Stimulated activated CD4-positive, alpha-beta T cell treated with anti-CD3 and anti-CD28 coated beads, Interleukin-15, amount 100 ng/mL, for 24 hours (primary cell): ENCODE results near the gene DYNLL1.
"Not testable (repeated sequence)": the region's sequence is repeated elsewhere in the genome, so short reads cannot be mapped to it uniquely, and the experiment has no call there.

Source experiments
- DNase-seq: peaks from one replicate; pipeline ENCODE4 v3.0.0-alpha.2; 2020

The DYNLL1 gene

DNA sequence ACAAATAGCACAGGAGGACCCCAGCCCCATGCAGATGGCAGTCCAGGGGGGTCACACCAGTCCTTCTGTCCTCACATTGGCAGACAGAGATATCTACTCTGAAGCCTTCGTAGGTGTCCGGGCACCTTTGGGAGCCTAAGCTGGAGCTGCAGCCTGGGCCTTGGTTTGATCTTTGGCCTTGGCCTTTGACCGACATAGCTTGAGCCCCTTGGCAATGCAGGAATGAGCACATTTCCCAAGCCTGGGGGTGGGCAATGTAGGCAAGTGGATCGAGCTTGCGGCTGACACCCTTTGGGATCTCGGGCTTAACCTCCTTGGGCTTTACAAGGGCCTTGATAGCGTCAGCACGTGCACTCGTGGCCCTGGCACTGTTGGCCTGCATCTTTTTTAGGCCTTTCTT, 26.7 kb downstream of the DYNLL1 start:
- DNase-seq, result no peak

DNA sequence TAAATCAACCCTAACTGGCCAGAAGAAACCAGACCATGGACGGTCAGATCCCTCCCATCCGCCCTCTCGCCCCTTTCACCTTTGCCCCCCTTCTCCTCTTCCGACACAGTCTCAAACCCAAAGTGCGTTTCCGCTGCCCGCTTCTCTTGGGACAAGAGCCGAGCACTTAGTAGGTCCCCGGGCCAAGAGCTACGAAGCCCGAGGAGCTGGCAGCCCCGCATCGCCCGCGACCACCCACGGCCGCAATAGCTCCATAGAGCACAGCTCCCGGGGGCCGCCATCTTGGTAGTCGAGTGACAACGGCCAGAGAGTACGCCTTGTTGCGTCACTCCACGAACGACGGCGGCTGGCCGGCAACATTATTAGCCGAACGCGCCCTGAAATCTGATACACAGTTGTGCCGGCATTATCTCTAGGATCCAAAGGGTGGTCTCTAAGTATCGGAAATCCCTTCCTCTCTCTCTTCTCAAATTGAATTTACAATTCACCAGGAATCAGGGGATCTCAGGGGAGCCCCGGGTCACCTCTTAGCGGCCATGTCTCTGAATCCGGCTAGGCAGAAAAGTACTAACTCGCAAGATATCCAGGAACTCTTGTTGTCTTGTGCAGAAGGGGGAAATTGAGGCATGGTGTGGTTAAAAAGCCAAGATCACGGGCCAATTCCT, 33.1 kb downstream of the DYNLL1 start, which contains the start of gene COQ5:
COQ5 (minus strand) TSS at position 298 of the 665 bp plus-strand sequence; CDS start at position 281, 17 bp downstream.
- DNase-seq, result peak; percentile 91

DNA sequence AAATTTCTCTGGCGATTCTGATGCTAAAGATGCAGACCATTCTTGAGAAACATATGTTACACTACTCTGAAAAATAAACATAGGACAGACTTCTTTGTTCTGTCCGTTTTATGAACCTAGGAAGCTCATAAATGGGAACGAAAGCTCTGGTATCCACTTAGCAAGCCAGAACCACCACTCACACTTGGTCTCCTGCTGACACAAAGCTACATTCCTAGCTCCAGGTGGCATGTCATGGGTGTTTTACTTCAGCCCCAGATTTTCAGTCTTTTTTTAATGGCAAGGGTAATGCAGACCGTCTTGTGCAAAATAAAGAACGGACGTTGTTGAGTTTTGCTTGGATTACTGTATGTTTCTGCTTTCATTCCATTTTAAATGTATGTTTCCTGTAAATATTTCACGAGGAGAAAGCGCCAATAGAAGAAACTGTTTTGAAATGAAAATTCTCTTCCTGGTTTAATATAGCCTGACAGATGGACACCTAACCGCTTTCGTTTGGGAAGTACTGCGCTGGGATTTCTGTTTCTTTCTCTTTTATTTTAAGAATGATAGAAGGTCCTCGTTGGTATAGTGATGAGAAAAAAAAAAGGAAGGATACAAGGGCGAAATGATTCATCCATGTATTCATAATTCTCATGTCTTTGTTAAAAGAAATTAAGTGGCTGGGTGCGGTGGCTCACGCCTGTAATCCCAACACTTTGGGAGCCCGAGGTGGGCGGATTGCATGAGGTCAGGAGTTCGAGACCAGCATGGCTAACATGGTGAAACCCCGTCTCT, 33.9 kb downstream of the DYNLL1 start:
- DNase-seq, result peak; percentile 21

DNA sequence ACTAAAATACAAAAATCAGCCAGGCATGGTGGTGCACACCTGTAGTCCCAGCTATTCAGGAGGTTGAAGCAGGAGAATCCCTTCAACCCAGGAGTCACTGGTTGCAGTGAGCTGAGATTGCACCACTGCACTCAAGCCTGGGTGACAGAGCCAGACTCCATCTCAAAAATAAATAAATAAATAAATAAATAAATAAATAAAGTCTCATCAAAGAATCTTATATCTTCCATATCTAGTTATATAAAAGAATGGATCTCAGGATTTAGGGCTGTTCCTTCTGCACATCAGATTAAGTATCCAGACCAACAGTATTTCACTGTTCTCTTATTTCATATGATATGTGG, 34.5 kb downstream of the DYNLL1 start:
- not testable (repeated sequence) for DNase-seq

DNA sequence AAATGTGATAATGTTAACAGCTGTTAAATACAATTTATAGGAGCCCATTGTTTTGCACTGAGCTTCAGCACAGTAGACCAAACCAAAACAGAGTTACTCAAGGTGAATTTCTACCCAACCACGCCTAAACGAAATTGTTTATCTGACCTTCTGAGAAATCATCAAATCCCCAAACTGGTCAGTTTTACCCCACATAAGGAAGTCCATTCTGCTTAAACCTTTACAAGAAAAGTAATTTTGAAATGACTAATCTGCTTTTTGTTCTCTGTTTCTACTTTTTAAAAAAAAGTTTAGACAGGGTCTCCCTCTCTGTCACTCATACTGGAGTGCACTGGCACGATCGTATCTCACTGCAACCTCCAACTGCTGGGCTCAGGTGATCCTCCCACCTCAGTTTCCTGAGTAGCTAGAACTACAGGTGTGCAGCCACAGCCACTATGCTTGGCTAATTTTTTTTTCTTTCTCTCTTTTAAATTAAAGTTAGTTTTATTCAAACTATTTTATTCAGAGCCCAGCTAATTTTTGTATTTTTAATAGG, 36.9 kb downstream of the DYNLL1 start:
- DNase-seq, result no peak

DNA sequence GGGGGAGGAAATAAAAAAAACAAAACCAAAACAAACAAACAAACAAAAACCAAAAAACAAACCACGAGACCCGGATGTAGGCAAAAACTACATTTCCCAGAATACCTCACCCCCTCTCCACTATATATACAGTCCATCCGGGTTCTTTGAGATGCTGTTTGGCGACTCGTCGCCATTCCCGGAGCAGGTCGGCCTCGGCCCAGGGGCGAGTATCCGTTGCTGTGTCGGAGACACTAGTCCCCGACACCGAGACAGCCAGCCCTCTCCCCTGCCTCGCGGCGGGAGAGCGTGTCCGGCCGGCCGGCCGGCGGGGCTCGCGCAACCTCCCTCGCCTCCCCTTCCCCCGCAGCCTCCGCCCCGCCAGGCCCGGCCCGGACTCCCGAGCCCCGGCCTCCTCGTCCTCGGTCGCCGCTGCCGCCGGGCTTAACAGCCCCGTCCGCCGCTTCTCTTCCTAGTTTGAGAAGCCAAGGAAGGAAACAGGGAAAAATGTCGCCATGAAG, 38.3 kb downstream of the DYNLL1 start, which contains the start of gene RNF10:
RNF10 (plus strand) TSS at position 154 of the 500 bp plus-strand sequence. CDS start 456 bp downstream, outside the sequence.
- DNase-seq, result peak; percentile 74

DNA sequence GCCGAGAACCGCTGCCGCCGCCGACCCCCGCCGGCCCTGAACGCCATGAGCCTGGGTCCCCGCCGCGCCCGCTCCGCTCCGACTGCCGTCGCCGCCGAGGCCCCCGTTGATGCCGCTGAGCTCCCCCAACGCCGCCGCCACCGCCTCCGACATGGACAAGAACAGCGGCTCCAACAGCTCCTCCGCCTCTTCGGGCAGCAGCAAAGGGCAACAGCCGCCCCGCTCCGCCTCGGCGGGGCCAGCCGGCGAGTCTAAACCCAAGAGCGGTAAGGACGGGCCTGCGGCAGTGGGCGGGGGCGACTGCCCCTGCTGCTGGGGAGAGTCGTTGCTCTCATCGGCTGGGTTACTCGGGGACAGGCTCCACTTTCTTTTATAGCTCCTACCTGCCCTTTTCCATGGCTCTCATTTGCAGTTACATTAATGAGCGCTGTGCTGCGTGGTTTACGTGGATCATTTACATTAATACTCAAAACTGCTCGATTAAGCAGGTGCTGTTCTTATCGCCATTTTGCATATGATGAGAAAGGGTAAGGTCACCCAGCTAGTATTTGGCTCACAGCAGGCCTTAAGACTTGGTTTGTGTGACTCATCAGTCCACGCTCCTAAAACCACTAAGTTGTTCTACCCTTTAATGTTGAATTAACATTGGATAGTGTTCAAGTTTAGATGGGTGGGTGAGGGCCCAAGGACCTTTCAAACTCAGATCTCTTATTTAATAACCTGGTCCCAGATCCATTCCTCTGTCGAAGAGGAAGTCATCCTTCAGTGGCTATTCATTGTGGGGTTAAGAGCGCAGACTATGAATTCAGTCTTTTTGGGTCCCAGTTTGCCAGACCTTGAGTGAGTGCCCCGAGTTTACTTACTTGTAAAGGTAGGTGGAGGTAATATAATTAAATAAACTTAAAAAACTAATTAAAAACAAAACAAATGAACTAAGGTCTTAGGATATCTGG, 39.1 kb downstream of the DYNLL1 start:
- peak; percentile 65 for DNase-seq

DNA sequence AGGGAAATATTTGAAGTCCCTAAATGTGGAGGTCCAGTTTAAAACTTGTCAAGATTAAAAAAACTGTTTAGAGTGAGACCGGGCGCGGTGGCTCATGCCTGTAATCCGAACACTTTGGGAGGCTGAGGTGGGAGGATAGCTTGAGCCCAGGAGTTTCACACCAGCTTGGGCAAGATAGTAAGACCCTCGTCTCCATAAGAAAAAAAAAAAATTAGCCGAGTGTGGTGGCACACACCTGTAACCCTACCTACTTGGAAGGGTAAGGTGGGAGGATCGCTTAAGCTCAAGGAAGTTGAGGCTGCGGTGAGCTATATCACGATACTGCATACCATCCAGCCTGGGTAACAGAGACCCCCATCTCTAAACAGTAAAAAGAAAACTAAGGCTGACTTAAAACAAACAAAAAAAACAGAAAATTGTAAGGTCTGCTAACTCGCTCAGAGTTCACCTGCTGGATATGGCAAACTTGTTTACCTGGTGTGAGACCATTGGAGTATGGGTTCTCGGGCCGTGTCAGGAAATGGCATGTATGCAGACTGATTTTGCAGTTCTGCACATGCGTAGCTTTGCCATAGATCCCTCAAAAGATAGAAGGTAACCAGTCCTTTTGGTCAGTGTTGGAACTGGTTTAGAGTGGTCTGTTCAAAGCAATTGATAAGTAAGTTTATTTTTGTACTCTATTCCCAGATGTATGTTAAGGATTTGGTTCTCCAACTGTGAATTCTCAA, 40.3 kb downstream of the DYNLL1 start:
- peak; percentile 39 for DNase-seq

DNA sequence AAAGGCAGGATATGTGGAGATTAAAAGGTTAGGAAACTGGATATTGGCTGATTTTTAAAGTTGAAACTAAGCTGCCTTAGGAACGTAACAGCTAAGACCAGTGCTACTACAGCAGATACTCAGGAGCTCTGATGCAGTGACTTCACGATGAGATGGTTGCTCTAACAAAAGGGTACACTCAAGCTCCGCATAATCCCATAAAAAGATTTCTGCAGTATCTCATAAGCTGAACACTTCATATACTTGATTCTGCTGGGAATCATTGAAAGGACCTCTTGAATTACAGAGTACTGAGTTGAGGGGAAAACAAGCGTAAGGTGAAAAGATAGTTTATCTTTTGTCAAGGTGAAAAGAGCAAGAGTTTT, 41.9 kb downstream of the DYNLL1 start:
- DNase-seq, result no peak

DNA sequence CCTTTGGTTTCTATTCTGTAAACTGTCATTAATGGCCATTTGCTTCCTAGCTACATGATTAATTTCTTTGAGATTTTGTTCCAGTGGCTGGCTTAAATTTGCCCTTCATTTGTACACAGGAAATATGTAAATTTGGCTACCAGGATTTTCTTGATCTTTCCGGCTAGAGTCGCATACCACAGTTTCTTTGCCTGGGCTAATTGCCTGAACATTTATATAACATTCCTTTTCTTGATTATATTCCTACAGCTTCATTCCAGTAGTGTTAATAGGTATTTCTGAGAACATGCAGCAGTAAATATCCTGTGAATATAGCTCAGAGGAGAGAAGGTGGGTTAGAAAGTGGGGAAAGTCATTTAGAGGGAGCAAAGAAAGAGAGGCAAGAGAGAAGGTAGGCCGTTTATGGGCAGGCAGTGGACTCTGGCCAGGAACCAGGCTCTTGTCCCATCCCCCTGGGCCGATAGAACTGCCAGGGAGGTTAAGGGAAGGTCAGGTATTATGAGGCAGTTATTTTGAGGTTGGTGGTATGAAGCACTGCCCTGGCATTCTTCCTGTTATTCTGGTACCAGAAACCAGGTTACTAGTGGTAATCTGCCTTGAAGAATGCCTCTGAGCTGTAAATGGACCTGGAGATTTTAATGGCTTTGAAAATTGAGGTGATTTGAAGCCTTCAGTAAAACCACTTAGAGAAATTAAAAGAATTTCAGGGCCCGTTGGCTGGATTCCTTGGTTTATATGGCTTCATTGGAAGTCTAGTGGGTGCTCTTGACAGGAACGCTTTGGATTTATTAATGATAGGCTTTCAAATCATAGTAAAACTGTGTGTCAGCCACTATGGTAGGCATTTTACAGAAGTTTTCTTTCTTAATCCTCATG, 42.6 kb downstream of the DYNLL1 start:
- DNase-seq, result no peak

DNA sequence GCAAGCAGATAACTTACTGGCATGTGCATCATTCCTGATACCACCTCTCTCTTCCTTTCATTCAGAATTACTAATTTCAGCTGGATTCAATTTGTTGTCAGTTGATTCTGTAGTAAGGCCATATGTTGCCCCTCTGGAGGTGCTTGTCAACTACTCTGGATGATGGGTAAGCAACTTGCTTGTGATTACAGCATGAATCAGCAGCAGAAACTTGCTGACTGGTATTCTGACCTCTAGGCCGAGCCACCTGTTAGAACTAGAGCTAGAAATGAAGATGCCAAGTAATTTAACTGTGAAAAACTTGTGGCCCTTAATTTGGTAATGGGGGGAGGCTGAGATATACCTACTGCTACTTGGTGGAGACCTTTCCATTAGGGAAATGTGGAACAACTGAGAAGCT, 43.4 kb downstream of the DYNLL1 start:
- DNase-seq, result peak; percentile 22

DNA sequence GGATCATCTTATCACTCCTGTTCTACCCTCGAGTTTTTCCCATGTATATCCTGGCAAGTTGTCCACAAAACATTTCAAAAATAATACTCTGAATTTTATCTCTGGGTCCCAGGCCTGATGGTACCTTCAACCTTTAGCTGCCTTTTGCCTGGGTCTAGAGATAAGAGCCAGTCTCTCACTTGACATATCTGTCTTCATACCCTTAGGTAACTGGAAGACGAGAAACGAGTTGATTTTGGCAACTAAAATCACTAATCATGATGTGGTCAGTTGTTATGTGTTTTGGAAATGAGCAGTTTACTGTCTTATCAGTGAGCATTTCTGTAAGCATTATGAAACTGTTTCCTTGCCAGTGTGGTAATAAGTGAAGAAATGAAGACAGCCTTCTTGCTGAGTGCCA, 44.5 kb downstream of the DYNLL1 start:
- DNase-seq, result no peak

DNA sequence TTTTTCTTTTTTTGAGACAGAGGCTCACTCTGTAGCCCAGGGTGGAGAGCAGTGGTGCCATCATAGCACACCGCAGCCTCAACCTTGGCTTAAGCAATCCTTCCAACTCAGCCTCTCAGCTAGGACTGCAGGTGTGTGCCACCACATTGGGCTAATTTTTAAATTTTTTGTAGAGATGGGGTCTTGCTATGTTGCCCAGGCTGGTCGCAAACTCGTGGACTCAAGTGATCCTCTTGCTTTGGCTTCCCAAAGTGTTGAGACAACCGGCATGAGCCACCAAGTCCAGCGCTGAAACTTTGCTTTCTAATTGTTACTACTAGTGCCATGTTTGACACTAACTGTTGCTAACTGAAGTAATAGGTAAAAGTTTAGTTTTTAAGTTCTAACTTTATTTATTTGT, 46.3 kb downstream of the DYNLL1 start:
- DNase-seq, result no peak

DNA sequence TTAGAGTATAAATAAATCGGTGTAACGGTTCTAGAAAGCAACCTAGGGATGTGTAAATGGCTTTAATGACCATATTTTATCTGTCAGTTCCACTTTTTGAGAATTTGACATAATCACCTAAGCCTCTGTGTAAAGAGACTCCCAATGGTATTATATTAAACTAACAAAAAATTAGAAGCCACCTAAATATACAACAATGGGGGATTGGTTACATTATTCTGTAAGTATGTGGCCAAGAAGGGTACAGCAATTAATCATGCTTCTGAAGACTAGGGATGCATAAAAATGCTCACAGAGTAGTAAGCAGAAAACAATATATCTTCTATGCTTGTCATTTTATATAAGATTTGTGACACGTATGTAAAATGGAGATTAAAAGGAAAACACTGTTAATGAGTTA, 48.8 kb downstream of the DYNLL1 start:
- no peak for DNase-seq

DNA sequence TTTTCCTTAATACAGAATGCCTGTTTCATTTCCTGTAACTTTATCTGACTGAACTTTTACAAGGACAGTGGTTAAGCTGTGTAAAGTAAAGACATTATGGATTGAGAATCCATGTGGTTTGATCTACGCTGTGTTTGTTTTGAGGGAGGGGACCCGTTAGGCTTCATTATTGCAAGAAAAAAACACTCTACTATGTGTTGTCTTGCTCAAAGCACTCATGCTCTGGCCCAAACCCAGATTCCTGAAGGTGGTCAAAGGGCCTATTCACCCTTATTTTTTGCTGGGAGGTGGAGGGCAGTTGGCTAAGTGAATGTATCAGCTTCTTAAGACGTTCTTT, 50.1 kb downstream of the DYNLL1 start:
- DNase-seq, result no peak
